HepG2 (cell line): ENCODE measurements around the gene SECTM1. TPM values are rescaled to one million over a fixed set of nuclear protein-coding genes. Genes with fewer than 3 reads are reported as not detected.

Source experiments
- AGO1 ChIP-seq: fragments of 200-400 bp; formaldehyde crosslinking; IDR thresholded peaks from 2 replicates; pipeline ENCODE4 v1.6.1; 2017; ENCODE audit warnings: mild to moderate bottlenecking, low read depth, low read length, moderate library complexity; ENCODE audit not compliant: poor library complexity, severe bottlenecking
- ATF1 ChIP-seq: IDR thresholded peaks from 2 replicates; pipeline ENCODE4 v1.6.1; 2016; ENCODE audit warnings: mild to moderate bottlenecking, control low read depth
- CERS6 ChIP-seq: sonication (generic); formaldehyde crosslinking; IDR thresholded peaks from 2 replicates; pipeline ENCODE4 v1.5.0; 2020; ENCODE audit warnings: missing genetic modification reagents
- ELF4 ChIP-seq: sonication (generic); formaldehyde crosslinking; IDR thresholded peaks from 2 replicates; pipeline ENCODE4 v1.5.0; 2020; ENCODE audit warnings: missing genetic modification reagents, mild to moderate bottlenecking, moderate library complexity, borderline replicate concordance
- HINFP ChIP-seq: sonication (generic); formaldehyde crosslinking; IDR thresholded peaks from 2 replicates; pipeline ENCODE4 v1.4.0; 2020; ENCODE audit warnings: low read depth, mild to moderate bottlenecking, missing genetic modification reagents
- KDM4B ChIP-seq: sonication (generic); formaldehyde crosslinking; IDR thresholded peaks from 2 replicates; pipeline ENCODE4 v1.4.0; 2020; ENCODE audit warnings: missing genetic modification reagents
- MAFK ChIP-seq, 2 experiments: IDR thresholded peaks in 1 of 2; conservative IDR thresholded peaks in 1 of 2; 2 replicates each; pipeline ENCODE4 v1.6.1; 2011; ENCODE audit warnings: improper control_type of control experiment in 2 of 2, low read length in 2 of 2
- NCOA2 ChIP-seq: sonication (generic); formaldehyde crosslinking; IDR thresholded peaks from 2 replicates; pipeline ENCODE4 v1.8.0; 2022; ENCODE audit warnings: inconsistent platforms
- NR2F6 ChIP-seq, 2 experiments: IDR thresholded peaks; 2 replicates each; pipeline ENCODE4 v1.6.1; 2016; ENCODE audit warnings: antibody characterized with exemption in 1 of 2, mild to moderate bottlenecking in 1 of 2
- PAWR ChIP-seq: sonication (generic); formaldehyde crosslinking; IDR thresholded peaks from 2 replicates; pipeline ENCODE4 v1.4.0; 2020; ENCODE audit warnings: missing genetic modification reagents, mild to moderate bottlenecking, borderline replicate concordance
- POGZ ChIP-seq: sonication (generic); formaldehyde crosslinking; IDR thresholded peaks from 2 replicates; pipeline ENCODE4 v1.4.0; 2020; ENCODE audit warnings: mild to moderate bottlenecking, missing genetic modification reagents
- WIZ ChIP-seq: sonication (generic); formaldehyde crosslinking; IDR thresholded peaks from 2 replicates; pipeline ENCODE4 v1.5.1; 2020; ENCODE audit warnings: mild to moderate bottlenecking, missing genetic modification reagents
- XBP1 ChIP-seq: sonication (generic); formaldehyde crosslinking; IDR thresholded peaks from 2 replicates; pipeline ENCODE4 v1.5.0; 2020; ENCODE audit warnings: missing genetic modification reagents
- ZBTB33 ChIP-seq: sonication (generic); formaldehyde crosslinking; IDR thresholded peaks from 2 replicates; pipeline ENCODE4 v1.4.0; 2020; ENCODE audit warnings: missing genetic modification reagents
- ZNF138 ChIP-seq: sonication (generic); formaldehyde crosslinking; IDR thresholded peaks from 2 replicates; pipeline ENCODE4 v1.5.0; 2020; ENCODE audit warnings: mild to moderate bottlenecking, low read depth, missing genetic modification reagents
- ZNF18 ChIP-seq: sonication (generic); formaldehyde crosslinking; IDR thresholded peaks from 2 replicates; pipeline ENCODE4 v1.8.0; 2022; ENCODE audit warnings: mild to moderate bottlenecking, missing genetic modification reagents; ENCODE audit not compliant: insufficient replicate concordance
- ZNF225 ChIP-seq: sonication (generic); formaldehyde crosslinking; IDR thresholded peaks from 2 replicates; pipeline ENCODE4 v1.4.0; 2020; ENCODE audit warnings: mild to moderate bottlenecking, missing genetic modification reagents
- ZNF230 ChIP-seq: sonication (generic); formaldehyde crosslinking; IDR thresholded peaks from 2 replicates; pipeline ENCODE4 v1.4.0; 2020; ENCODE audit warnings: mild to moderate bottlenecking, missing genetic modification reagents
- ZNF253 ChIP-seq: sonication (generic); formaldehyde crosslinking; IDR thresholded peaks from 2 replicates; pipeline ENCODE4 v1.8.0; 2022; ENCODE audit warnings: mild to moderate bottlenecking, missing genetic modification reagents, borderline replicate concordance
- ZNF441 ChIP-seq: sonication (generic); formaldehyde crosslinking; IDR thresholded peaks from 2 replicates; pipeline ENCODE4 v1.7.0; 2021; ENCODE audit warnings: missing genetic modification reagents, borderline replicate concordance
- ZNF451 ChIP-seq: sonication (generic); formaldehyde crosslinking; IDR thresholded peaks from 2 replicates; pipeline ENCODE4 v1.5.0; 2020; ENCODE audit warnings: mild to moderate bottlenecking, missing genetic modification reagents
- ZNF530 ChIP-seq: sonication (generic); formaldehyde crosslinking; IDR thresholded peaks from 2 replicates; pipeline ENCODE4 v1.5.0; 2020; ENCODE audit warnings: low read depth, mild to moderate bottlenecking, missing genetic modification reagents
- ZNF557 ChIP-seq: sonication (generic); formaldehyde crosslinking; IDR thresholded peaks from 2 replicates; pipeline ENCODE4 v1.4.0; 2020; ENCODE audit warnings: missing genetic modification reagents
- polyA plus RNA-seq, 8 experiments: library from polyadenylated mRNA; depleted of rRNA in 3 of 8; stranded (reverse) in 7 of 8; unstranded in 1 of 8; fragments of >200 nt; fragmentation: Illumina TruSeq in 4 of 8; extraction: Trizol in 4 of 8; gene quantifications; 2 replicates each; pipeline versions ENCODE4 v1.2.1 to v1.2.3, GENCODE V29; 2011 to 2016; ENCODE audit warnings: low read depth in 4 of 8, missing spikeins in 1 of 8, mixed read lengths in 1 of 8; ENCODE audit not compliant: insufficient read depth in 1 of 8
- total RNA-seq, 5 experiments: library from RNA; depleted of rRNA; stranded (reverse); fragments of >200 nt; fragmentation: Illumina TruSeq; extraction: Trizol; gene quantifications; 2 replicates each; pipeline ENCODE4 v1.2.3, GENCODE V29; 2016; ENCODE audit warnings: low read depth in 1 of 5

SECTM1 gene
- total and polyA plus RNA-seq, 2 of the 13 experiments (the other 11 are each of a cell fraction or from before 2014, with no cell fraction given): 3.5 to 5.3 TPM

GRCh38 chr17:82325286-82326180 lies 8.0 kb downstream of the SECTM1 start (continued):
- TF ChIP-seq PAWR (CRISPR knock-in tag) (peak; percentile 88; the same call in 1 of the 2 replicates), KDM4B (CRISPR knock-in tag) (no peak), NCOA2 (CRISPR knock-in tag) (no peak; the same call in 1 of the 2 replicates), POGZ (no peak), MAFK (conservative IDR thresholded peaks at IDR 0.05 in 1 of 2, IDR thresholded peaks at IDR 0.05 in 1 of 2; ENCODE audit: low read length in 2 of 2) (0 out of 4 replicates have a peak, but pooled peaks of 1 of the 2 experiments have one; percentile 30), CERS6 (CRISPR knock-in tag) (no peak), ZNF253 (0 out of 2 replicates have a peak, but pooled peaks have one; percentile 37), AGO1 (peak; percentile 71), ATF1 (CRISPR knock-in tag) (no peak), ZNF225 (CRISPR knock-in tag) (no peak), WIZ (CRISPR knock-in tag) (no peak), ZNF451 (peak; percentile 48; the same call in 1 of the 2 replicates), ZNF18 (peak; percentile 29), ZNF230 (peak; percentile 96), ZNF138 (CRISPR knock-in tag) (0 out of 2 replicates have a peak, but pooled peaks have one; percentile 16), HINFP (peak; percentile 91; the same call in 1 of the 2 replicates), NR2F6 (IDR thresholded peaks at IDR 0.05) (peak; percentile 95), NR2F6 (CRISPR knock-in tag; IDR thresholded peaks at IDR 0.05) (peak; percentile 98), ZNF530 (CRISPR knock-in tag) (no peak), ELF4 (CRISPR knock-in tag) (no peak), ZNF441 (CRISPR knock-in tag) (no peak; the same call in 1 of the 2 replicates), ZNF557 (CRISPR knock-in tag) (peak; percentile 44; the same call in 1 of the 2 replicates), ZBTB33 (CRISPR knock-in tag) (peak; percentile 69; the same call in 1 of the 2 replicates), XBP1 (CRISPR knock-in tag) (no peak)
